Keratinocyte (primary cell): ENCODE data around the gene MAP3K20. TPM values are rescaled to one million over a fixed set of nuclear protein-coding genes. Genes with fewer than 3 reads are reported as not detected.

ENCODE experiments used
- DNase-seq: peaks from one replicate; pipeline ENCODE4 v3.0.0-alpha.2; 2011; ENCODE audit warnings: low read depth, missing footprints, low spot score
- FAIRE-seq: peaks from 2 replicates; lab custom pipeline; 2011; peaks lifted over from hg19 to GRCh38; lab: Jason Lieb, UNC
- H2AFZ ChIP-seq: 2 replicates; pipeline ENCODE4 v1.6.0; 2012; ENCODE audit warnings: low read length, control low read depth, inconsistent platforms; ENCODE audit not compliant: control insufficient read depth
- H3K27ac ChIP-seq: 2 replicates; pipeline ENCODE4 v1.5.1; 2011; ENCODE audit warnings: low read length; ENCODE audit not compliant: control insufficient read depth, insufficient read depth
- H3K27me3 ChIP-seq: 3 replicates; pipeline ENCODE4 v1.6.0; 2011; ENCODE audit warnings: low read length; ENCODE audit not compliant: control insufficient read depth, insufficient read depth; ENCODE audit errors: extremely low read depth
- H3K36me3 ChIP-seq, 2 experiments: 2 replicates in 1 of 2; 3 replicates in 1 of 2; pipeline ENCODE4 v1.5.1; 2011; ENCODE audit warnings: low read length in 2 of 2, mild to moderate bottlenecking in 1 of 2; ENCODE audit not compliant: control insufficient read depth in 2 of 2, insufficient read depth in 2 of 2; ENCODE audit errors: extremely low read depth in 1 of 2
- H3K4me1 ChIP-seq: 3 replicates; pipeline ENCODE4 v1.5.1; 2011; ENCODE audit warnings: low read length; ENCODE audit not compliant: control insufficient read depth, insufficient read depth; ENCODE audit errors: extremely low read depth
- H3K4me2 ChIP-seq: 3 replicates; pipeline ENCODE4 v1.6.0; 2011; ENCODE audit warnings: low read depth, low read length; ENCODE audit not compliant: control insufficient read depth, insufficient read depth; ENCODE audit errors: extremely low read depth
- H3K4me3 ChIP-seq, 3 experiments: fragments of 200-600 bp in 1 of 3; sonication (generic) in 1 of 3; 2 replicates in 2 of 3; 3 replicates in 1 of 3; pipeline ENCODE4 v1.5.1; 2011 to 2016; ENCODE audit warnings: low read length in 3 of 3, mild to moderate bottlenecking in 3 of 3, control low read depth in 2 of 3, inconsistent platforms in 1 of 3, low read depth in 1 of 3, mixed read lengths in 1 of 3, mixed run types in 1 of 3, moderate library complexity in 1 of 3; ENCODE audit not compliant: control insufficient read depth in 2 of 3, insufficient read depth in 2 of 3; ENCODE audit errors: extremely low read depth in 1 of 3
- H3K79me2 ChIP-seq: 2 replicates; pipeline ENCODE4 v1.6.0; 2012; ENCODE audit warnings: low read length; ENCODE audit not compliant: control insufficient read depth, insufficient read depth
- H3K9ac ChIP-seq: 3 replicates; pipeline ENCODE4 v1.6.0; 2011; ENCODE audit warnings: low read length; ENCODE audit not compliant: control insufficient read depth, insufficient read depth; ENCODE audit errors: extremely low read depth
- H3K9me1 ChIP-seq: 3 replicates; pipeline ENCODE4 v1.6.0; 2011; ENCODE audit warnings: low read length; ENCODE audit not compliant: control insufficient read depth, insufficient read depth; ENCODE audit errors: extremely low read depth
- H3K9me3 ChIP-seq: 2 replicates; pipeline ENCODE4 v1.5.1; 2012; ENCODE audit warnings: low read depth, low read length; ENCODE audit not compliant: control insufficient read depth
- H4K20me1 ChIP-seq: 3 replicates; pipeline ENCODE4 v1.6.0; 2011; ENCODE audit warnings: low read length; ENCODE audit not compliant: control insufficient read depth, insufficient read depth; ENCODE audit errors: extremely low read depth
- CTCF ChIP-seq, 3 experiments: IDR thresholded peaks in 1 of 3; conservative IDR thresholded peaks in 1 of 3; optimal IDR thresholded peaks in 1 of 3; 2 replicates in 2 of 3; 3 replicates in 1 of 3; pipeline versions ENCODE3 to v1.5.1; 2011; ENCODE audit warnings: low read length in 3 of 3, mild to moderate bottlenecking in 3 of 3, moderate library complexity in 2 of 3, control low read depth in 1 of 3, inconsistent platforms in 1 of 3; ENCODE audit not compliant: insufficient read depth in 2 of 3; ENCODE audit errors: extremely low read depth in 1 of 3
- EZH2 ChIP-seq: IDR thresholded peaks from one replicate; pipeline ENCODE4 v1.6.1; 2012; ENCODE audit warnings: inconsistent platforms, mild to moderate bottlenecking, low read length, moderate library complexity
- dilution Hi-C: fragments of 300-500 bp; cut with MboI; formaldehyde crosslinking; loops from one replicate; pipeline ENCODE4 v1.7.0; 2020; ENCODE audit warnings: low sequenced_read_pairs; ENCODE audit not compliant: extremely low pct_ligation_motif_present
- polyA plus RNA-seq, 5 experiments: library from polyadenylated mRNA; depleted of rRNA in 3 of 5; stranded (reverse) in 3 of 5; stranded (forward) in 1 of 5; unstranded in 1 of 5; fragments of >200 nt; gene quantifications; 1 replicate in 1 of 5; 2 replicates in 3 of 5; 3 replicates in 1 of 5; pipeline versions ENCODE4 v1.2.1 to v1.2.3, GENCODE V29; 2011 to 2012; ENCODE audit warnings: missing spikeins in 2 of 5, low read depth in 1 of 5, low replicate concordance in 1 of 5

Gene MAP3K20
- polyA plus RNA-seq, 1 donor (not counting 4 experiments of a cell fraction or from before 2014, with no cell fraction given) = 31.7 TPM

DNA sequence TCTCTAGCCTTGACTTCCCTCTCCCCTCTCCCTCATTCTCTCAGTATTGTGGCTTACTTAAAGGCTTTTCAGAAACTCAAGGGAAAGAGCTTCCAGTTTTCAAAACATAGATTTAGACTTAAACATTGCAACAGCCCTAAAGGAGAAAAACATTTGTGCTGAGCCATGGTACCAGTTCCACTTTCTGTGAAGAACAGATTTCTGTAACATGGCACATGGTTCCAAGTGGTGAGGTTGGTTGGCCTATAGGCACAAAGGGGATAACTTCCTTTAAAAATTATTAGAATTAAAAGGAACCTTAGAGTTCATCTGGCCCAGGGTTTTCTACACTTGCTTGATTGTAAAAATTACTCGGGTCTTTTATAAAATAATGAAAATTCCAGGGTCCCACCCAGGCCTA lies 140.4 kb downstream of the MAP3K20 start:
- Histone ChIP-seq H2AFZ (no peak overlapping the region), H3K9ac (no peak overlapping the region), H3K36me3 (peaks cover 3 to 8% of the 10 kb centered on the region in 2 experiments), H3K4me1 (peaks cover 9% of the 10 kb centered on the region), H3K4me3 (no peak overlapping the region), H3K27me3 (no peaks in the 10 kb centered on the region), H3K9me3 (no peaks in the 10 kb centered on the region), H4K20me1 (no peaks in the 10 kb centered on the region), H3K4me2 (no peak overlapping the region), H3K27ac (no peak overlapping the region), H3K79me2 (no peaks in the 10 kb centered on the region), H3K9me1 (no peaks in the 10 kb centered on the region)
- FAIRE-seq (no peak), DNase-seq (no peak)
- dilution Hi-C loops = no loop called here
- TF ChIP-seq CTCF (optimal IDR thresholded peaks at IDR 0.05 in 1 of 3, IDR thresholded peaks at IDR 0.05 in 1 of 3, conservative IDR thresholded peaks at IDR 0.05 in 1 of 3; ENCODE audit: extremely low read depth in 1 of 3, insufficient read depth in 2 of 3, low read length in 3 of 3) (no peak), EZH2 (no peak)

DNA sequence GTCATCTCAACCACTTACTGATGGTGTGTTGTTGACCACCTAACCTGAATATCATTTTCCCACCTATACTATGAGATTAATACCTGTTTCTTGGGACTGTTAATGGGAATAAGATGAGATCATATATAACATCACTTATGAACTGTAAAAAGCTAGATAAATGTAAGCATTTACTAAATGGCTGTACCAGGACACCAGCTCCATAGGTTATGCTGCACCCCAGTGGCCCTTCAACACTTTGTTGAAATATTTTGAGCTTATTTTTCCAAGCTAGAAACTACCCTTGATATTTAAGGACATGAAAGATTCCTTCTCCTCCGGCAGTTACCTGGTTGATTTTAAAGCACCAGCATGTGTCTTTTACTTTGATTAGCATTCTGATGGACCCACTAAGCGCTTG lies 141.0 kb downstream of the MAP3K20 start:
- H3K27ac ChIP-seq = no peak overlapping the region
- no peaks in the 10 kb centered on the region for H3K9me1 ChIP-seq
- no peaks in the 10 kb centered on the region for H4K20me1 ChIP-seq
- peaks cover 3 to 8% of the 10 kb centered on the region in 2 experiments for H3K36me3 ChIP-seq
- no peak for TF ChIP-seq CTCF (optimal IDR thresholded peaks at IDR 0.05 in 1 of 3, IDR thresholded peaks at IDR 0.05 in 1 of 3, conservative IDR thresholded peaks at IDR 0.05 in 1 of 3; ENCODE audit: extremely low read depth in 1 of 3, insufficient read depth in 2 of 3, low read length in 3 of 3)
- TF ChIP-seq EZH2 = no peak
- no peaks in the 10 kb centered on the region for H3K9me3 ChIP-seq
- dilution Hi-C loops = no loop called here
- no peak overlapping the region for H3K9ac ChIP-seq
- no peak overlapping the region for H3K4me2 ChIP-seq
- DNase-seq (no peak), FAIRE-seq (no peak)
- H3K4me1 ChIP-seq = peaks cover 9% of the 10 kb centered on the region
- H2AFZ ChIP-seq = no peak overlapping the region
- H3K4me3 ChIP-seq = no peak overlapping the region
- no peaks in the 10 kb centered on the region for H3K27me3 ChIP-seq
- H3K79me2 ChIP-seq = no peaks in the 10 kb centered on the region
